Keratinocyte (primary cell): ENCODE measurements around the gene SEC14L1. TPM values are rescaled to one million over a fixed set of nuclear protein-coding genes. Genes with fewer than 3 reads are reported as not detected.
A peak's percentile ranks its signal among the peaks of the same experiment; 100 is the strongest.

Experiments
- DNase-seq: peaks from one replicate; pipeline ENCODE4 v3.0.0-alpha.2; 2011; ENCODE audit warnings: low read depth, missing footprints, low spot score
- FAIRE-seq: peaks from 2 replicates; lab custom pipeline; 2011; peaks lifted over from hg19 to GRCh38; lab: Jason Lieb, UNC
- H2AFZ ChIP-seq: 2 replicates; pipeline ENCODE4 v1.6.0; 2012; ENCODE audit warnings: low read length, control low read depth, inconsistent platforms; ENCODE audit not compliant: control insufficient read depth
- H3K27ac ChIP-seq: 2 replicates; pipeline ENCODE4 v1.5.1; 2011; ENCODE audit warnings: low read length; ENCODE audit not compliant: control insufficient read depth, insufficient read depth
- H3K27me3 ChIP-seq: 3 replicates; pipeline ENCODE4 v1.6.0; 2011; ENCODE audit warnings: low read length; ENCODE audit not compliant: control insufficient read depth, insufficient read depth; ENCODE audit errors: extremely low read depth
- H3K36me3 ChIP-seq, 2 experiments: 2 replicates in 1 of 2; 3 replicates in 1 of 2; pipeline ENCODE4 v1.5.1; 2011; ENCODE audit warnings: low read length in 2 of 2, mild to moderate bottlenecking in 1 of 2; ENCODE audit not compliant: control insufficient read depth in 2 of 2, insufficient read depth in 2 of 2; ENCODE audit errors: extremely low read depth in 1 of 2
- H3K4me1 ChIP-seq: 3 replicates; pipeline ENCODE4 v1.5.1; 2011; ENCODE audit warnings: low read length; ENCODE audit not compliant: control insufficient read depth, insufficient read depth; ENCODE audit errors: extremely low read depth
- H3K4me2 ChIP-seq: 3 replicates; pipeline ENCODE4 v1.6.0; 2011; ENCODE audit warnings: low read depth, low read length; ENCODE audit not compliant: control insufficient read depth, insufficient read depth; ENCODE audit errors: extremely low read depth
- H3K4me3 ChIP-seq, 3 experiments: fragments of 200-600 bp in 1 of 3; sonication (generic) in 1 of 3; 2 replicates in 2 of 3; 3 replicates in 1 of 3; pipeline ENCODE4 v1.5.1; 2011 to 2016; ENCODE audit warnings: low read length in 3 of 3, mild to moderate bottlenecking in 3 of 3, control low read depth in 2 of 3, inconsistent platforms in 1 of 3, low read depth in 1 of 3, mixed read lengths in 1 of 3, mixed run types in 1 of 3, moderate library complexity in 1 of 3; ENCODE audit not compliant: control insufficient read depth in 2 of 3, insufficient read depth in 2 of 3; ENCODE audit errors: extremely low read depth in 1 of 3
- H3K79me2 ChIP-seq: 2 replicates; pipeline ENCODE4 v1.6.0; 2012; ENCODE audit warnings: low read length; ENCODE audit not compliant: control insufficient read depth, insufficient read depth
- H3K9ac ChIP-seq: 3 replicates; pipeline ENCODE4 v1.6.0; 2011; ENCODE audit warnings: low read length; ENCODE audit not compliant: control insufficient read depth, insufficient read depth; ENCODE audit errors: extremely low read depth
- H3K9me1 ChIP-seq: 3 replicates; pipeline ENCODE4 v1.6.0; 2011; ENCODE audit warnings: low read length; ENCODE audit not compliant: control insufficient read depth, insufficient read depth; ENCODE audit errors: extremely low read depth
- H3K9me3 ChIP-seq: 2 replicates; pipeline ENCODE4 v1.5.1; 2012; ENCODE audit warnings: low read depth, low read length; ENCODE audit not compliant: control insufficient read depth
- H4K20me1 ChIP-seq: 3 replicates; pipeline ENCODE4 v1.6.0; 2011; ENCODE audit warnings: low read length; ENCODE audit not compliant: control insufficient read depth, insufficient read depth; ENCODE audit errors: extremely low read depth
- CTCF ChIP-seq, 3 experiments: IDR thresholded peaks in 1 of 3; conservative IDR thresholded peaks in 1 of 3; optimal IDR thresholded peaks in 1 of 3; 2 replicates in 2 of 3; 3 replicates in 1 of 3; pipeline versions ENCODE3 to v1.5.1; 2011; ENCODE audit warnings: low read length in 3 of 3, mild to moderate bottlenecking in 3 of 3, moderate library complexity in 2 of 3, control low read depth in 1 of 3, inconsistent platforms in 1 of 3; ENCODE audit not compliant: insufficient read depth in 2 of 3; ENCODE audit errors: extremely low read depth in 1 of 3
- EZH2 ChIP-seq: IDR thresholded peaks from one replicate; pipeline ENCODE4 v1.6.1; 2012; ENCODE audit warnings: inconsistent platforms, mild to moderate bottlenecking, low read length, moderate library complexity
- dilution Hi-C: fragments of 300-500 bp; cut with MboI; formaldehyde crosslinking; loops from one replicate; pipeline ENCODE4 v1.7.0; 2020; ENCODE audit warnings: low sequenced_read_pairs; ENCODE audit not compliant: extremely low pct_ligation_motif_present
- polyA plus RNA-seq, 5 experiments: library from polyadenylated mRNA; depleted of rRNA in 3 of 5; stranded (reverse) in 3 of 5; stranded (forward) in 1 of 5; unstranded in 1 of 5; fragments of >200 nt; gene quantifications; 1 replicate in 1 of 5; 2 replicates in 3 of 5; 3 replicates in 1 of 5; pipeline versions ENCODE4 v1.2.1 to v1.2.3, GENCODE V29; 2011 to 2012; ENCODE audit warnings: missing spikeins in 2 of 5, low read depth in 1 of 5, low replicate concordance in 1 of 5

The SEC14L1 gene
- polyA plus RNA-seq, 1 donor (not counting 4 experiments of a cell fraction or from before 2014, with no cell fraction given): 35.6 TPM

GRCh38 chr17:77247609-77248008, 106.8 kb downstream of the SEC14L1 start:
- no peak overlapping the region for H2AFZ ChIP-seq
- DNase-seq (no peak), FAIRE-seq (no peak)
- H3K27me3 ChIP-seq: peaks cover 9% of the 10 kb centered on the region
- no peak overlapping the region for H3K9ac ChIP-seq
- TF ChIP-seq EZH2: no peak
- H3K9me3 ChIP-seq: no peaks in the 10 kb centered on the region
- H4K20me1 ChIP-seq: no peaks in the 10 kb centered on the region
- no peaks in the 10 kb centered on the region for H3K9me1 ChIP-seq
- no peak overlapping the region for H3K27ac ChIP-seq
- H3K36me3 ChIP-seq: no peaks in the 10 kb centered on the region
- H3K79me2 ChIP-seq: no peaks in the 10 kb centered on the region
- peak overlapping the region; percentile 75 for H3K4me2 ChIP-seq
- H3K4me3 ChIP-seq: no peak overlapping the region
- dilution Hi-C loops: no loop called here
- peaks cover 7% of the 10 kb centered on the region for H3K4me1 ChIP-seq

- Histone ChIP-seq H3K9me3 (no peaks in the 10 kb centered on the region), H3K4me1 (peaks cover 8% of the 10 kb centered on the region), H3K79me2 (no peaks in the 10 kb centered on the region), H3K9me1 (no peaks in the 10 kb centered on the region), H3K4me2 (no peak overlapping the region), H3K36me3 (no peaks in the 10 kb centered on the region), H3K27me3 (peaks cover 9% of the 10 kb centered on the region), H2AFZ (no peak overlapping the region), H3K9ac (no peak overlapping the region), H3K27ac (no peak overlapping the region), H3K4me3 (no peak overlapping the region), H4K20me1 (no peaks in the 10 kb centered on the region)
- TF ChIP-seq EZH2 (no peak), CTCF (optimal IDR thresholded peaks at IDR 0.05 in 1 of 3, IDR thresholded peaks at IDR 0.05 in 1 of 3, conservative IDR thresholded peaks at IDR 0.05 in 1 of 3; ENCODE audit: extremely low read depth in 1 of 3, insufficient read depth in 2 of 3, low read length in 3 of 3) (no peak)
- DNase-seq (no peak), FAIRE-seq (no peak)
- dilution Hi-C loops: no loop called here
Observed at GRCh38 chr17:77248216-77249114, 107.7 kb downstream of the SEC14L1 start.
